Dedifferentiated amniotic fluid mesenchymal stem cell (primary cell): Measurements from ENCODE around the gene KRT12.
"Not testable (repeated sequence)": the region's sequence is repeated elsewhere in the genome, so short reads cannot be mapped to it uniquely, and the experiment has no call there.

Experiments
- DNase-seq: peaks from one replicate; pipeline ENCODE4 v3.0.0-alpha.2; 2016; ENCODE audit errors: extremely low spot score

The KRT12 gene

DNA sequence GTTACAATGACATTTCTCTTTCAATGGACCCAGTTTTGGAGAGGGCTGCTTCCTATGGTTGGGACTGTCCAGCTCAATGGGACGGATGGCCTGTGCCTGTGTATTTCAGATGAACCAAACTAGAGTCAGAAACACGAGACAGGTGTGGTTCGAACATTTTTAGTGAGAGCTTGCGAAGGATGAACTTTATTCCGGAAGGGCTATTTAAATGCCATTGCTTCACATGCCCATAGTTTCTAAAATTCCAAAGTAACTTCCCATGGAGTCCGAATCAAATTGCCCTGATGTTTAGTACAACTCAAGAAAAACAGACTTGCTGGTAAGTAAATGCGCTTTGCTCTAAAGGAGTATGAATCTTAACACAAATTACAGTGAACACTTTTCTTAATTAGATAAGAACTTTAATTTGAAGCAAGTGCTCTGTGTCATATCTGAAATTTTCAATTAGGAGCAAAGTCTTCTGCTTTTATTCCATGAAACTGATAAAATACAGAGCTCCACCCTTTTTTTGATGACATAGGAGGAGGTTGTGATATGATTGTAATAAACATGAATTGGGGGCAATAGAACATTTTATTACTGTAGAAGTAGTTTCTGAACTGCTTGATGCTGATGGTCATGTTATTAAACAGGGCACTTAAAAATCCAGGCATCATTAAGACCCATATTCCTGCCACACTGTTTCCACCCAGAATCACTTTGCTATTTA, 16.8 kb upstream of the KRT12 start:
- DNase-seq = no peak

DNA sequence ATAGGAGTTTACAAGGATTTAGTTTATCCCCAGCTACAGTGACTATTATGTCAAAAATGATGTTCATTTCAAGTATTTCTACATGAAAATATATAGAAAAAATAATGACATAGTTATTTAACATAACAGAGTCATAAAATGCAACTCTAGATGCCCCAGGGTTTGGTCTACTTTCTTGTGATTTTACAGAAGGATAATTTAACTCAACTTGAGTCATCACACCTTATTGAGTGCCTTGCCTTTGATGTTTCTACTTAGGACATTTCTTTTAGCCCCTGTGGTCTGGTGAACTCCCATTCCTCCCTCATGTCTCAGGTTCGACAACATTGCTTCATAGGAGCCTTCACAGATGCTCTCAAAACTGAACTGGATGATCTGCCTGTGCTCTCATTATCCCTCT, 16.0 kb upstream of the KRT12 start:
- no peak for DNase-seq

DNA sequence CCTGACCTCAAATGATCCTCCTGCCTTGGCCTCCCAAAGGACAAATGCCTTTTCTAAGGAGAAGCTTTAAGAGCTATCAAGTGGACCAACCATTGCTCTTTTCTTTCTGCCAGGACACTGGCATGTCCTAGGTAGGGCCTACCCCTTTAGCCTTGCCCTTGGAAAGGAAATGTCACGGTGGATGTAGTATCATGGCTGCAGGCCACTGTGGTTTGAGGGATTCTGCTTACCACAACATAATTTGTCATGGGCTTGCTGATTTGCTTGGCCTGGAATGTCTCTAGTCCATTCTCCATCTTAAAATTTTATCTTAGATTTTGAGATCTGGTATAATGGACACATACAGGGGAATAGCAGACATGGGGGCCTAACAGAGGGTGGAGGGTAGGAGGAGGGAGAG, 12.0 kb upstream of the KRT12 start:
- no peak for DNase-seq

DNA sequence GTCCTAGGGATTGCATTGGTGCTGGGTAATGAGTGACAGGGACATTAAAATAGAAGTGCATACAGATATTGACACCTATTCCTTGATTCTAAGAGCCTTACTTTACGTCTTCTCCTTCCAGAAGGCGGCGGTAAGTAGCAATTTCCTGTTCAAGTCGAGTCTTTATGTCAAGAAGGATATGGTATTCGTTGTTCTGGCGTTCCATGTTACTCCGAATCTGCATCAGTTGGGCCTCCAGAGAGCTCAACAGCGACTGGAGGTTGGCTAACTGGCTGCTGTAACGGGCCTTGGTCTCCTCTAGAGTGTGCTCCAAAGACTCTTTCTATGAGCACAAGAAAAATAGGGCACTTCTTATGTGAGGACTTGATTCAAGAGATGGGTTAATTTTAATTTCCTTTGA, 11.0 kb upstream of the KRT12 start:
- no peak for DNase-seq

DNA sequence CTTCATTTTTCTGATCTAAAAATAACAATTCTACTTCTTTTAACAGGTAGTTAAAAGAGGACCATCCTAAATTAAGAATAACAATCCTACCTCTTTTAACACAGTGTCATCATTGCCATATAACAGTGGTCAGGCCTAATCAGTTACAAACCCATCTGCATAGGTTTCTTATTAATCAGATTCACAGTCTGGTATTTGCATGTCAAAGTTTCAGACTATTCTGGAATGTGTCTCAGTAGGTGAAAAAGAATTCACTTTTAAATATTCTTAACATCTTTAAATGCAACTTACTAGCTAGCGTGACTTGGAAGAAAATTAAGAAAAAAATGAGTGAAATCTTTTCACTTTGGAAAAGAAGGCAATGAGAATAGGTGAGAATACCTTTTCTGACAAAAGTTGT, 6.8 kb upstream of the KRT12 start:
- no peak for DNase-seq

DNA sequence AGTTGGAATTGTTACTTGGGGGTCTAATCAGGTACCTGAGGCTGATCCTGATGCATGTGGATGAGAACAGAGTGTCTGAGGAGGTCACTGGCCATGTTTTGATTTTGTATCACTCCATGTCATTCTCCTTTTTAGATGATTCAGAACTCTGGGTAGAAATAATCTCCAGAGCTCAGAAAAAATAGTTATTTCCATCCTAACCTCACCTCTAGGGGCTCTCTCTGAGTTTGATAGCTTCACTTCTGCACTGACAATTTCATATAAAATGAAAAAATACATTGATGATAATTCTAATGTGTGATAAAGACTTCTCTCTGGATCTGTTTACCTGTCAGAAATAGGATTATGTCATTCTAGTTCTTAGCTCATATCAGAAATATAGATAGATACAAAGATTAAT, 6.2 kb upstream of the KRT12 start:
- DNase-seq = no peak

DNA sequence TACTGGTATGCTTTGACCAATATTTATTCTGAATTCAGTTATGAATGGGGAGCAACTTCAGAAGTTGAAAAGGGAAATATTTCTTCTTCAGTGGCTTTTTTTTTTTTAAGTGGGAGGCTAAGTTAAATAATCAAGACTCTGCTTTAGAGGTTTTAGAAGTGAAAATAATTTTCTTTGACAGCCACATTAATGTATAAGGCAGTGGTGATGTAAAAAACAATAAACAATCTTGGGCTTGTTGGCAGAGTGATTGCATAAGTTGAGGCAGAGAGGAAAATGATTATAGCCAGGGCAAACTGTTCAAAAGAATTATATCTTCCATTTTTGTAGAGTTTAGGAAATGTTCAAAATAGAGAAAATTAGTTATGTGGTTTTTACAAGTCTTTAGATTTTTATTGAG, 5.4 kb upstream of the KRT12 start:
- no peak for DNase-seq

DNA sequence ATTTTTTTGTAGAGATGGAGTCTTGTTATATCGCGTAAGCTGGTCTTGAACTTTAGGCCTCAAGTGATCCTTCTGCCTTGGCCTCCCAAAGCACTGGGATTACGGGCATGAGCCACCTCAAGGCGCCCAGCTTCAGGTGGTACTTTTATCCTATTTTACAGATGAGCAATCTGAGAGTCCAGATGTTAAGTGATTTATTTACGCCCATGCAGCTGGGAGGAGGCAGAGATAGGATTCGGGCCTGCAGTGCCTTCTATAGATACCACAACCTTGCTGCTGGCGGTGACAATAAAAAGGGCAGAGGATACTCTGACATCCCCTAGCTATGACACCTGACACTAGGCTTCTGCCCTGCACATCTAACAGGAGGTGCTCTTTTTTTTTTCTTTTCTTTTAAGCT, 4.3 kb upstream of the KRT12 start:
- DNase-seq = no peak

DNA sequence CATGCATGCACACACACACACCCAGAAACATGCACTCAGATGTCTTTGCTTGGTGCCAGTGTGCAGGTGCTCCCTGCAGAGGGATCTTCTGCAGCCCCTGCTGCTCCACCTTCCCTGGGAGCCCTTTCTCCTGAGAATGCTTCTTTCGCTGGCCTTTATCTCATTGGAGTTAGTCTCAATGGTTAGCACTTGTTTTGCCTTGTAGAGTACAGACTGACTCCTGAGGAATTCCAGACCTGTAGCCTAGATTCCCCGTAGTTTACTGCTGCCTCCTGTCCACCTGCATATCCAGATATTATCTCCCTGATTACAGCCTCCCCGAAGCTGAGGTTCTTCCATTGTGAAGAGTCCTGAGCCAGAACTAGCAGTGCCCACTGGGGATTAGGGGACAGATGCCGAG, 3.1 kb upstream of the KRT12 start:
- DNase-seq = no peak

DNA sequence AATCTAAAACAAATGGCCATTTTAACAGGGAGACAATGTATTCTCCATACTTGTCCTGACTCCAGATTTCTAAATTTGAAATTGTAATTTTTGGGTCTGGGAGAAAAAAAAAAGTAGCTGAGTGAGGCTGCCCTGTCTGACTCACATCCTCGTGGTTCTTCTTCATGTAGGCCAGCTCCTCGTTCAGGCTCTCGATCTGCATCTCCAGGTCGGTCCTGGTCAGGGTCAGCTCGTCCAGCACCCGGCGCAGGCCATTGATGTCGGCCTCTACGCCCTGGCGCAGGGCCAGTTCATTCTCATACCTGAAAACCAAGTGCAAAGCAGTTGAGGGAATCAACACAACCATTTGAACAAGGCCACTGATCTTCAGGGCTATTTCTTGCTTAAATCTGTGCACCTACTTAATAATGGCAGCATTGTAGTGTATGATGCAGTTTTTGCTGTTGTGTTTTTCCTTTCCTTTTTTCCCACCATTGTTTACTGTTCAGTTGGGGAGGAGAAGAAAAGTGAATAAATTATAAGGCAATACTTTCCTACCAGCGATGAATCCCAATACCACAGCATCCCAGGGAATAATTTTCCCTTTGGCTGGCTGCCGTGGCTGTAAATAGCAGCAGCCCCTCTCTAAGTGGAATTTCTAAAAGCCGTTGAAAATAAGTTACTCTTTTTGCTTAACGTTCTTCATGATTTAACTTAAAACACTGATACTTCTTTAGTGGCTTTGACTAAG, 2.2 kb downstream of the KRT12 start:
- DNase-seq = no peak

DNA sequence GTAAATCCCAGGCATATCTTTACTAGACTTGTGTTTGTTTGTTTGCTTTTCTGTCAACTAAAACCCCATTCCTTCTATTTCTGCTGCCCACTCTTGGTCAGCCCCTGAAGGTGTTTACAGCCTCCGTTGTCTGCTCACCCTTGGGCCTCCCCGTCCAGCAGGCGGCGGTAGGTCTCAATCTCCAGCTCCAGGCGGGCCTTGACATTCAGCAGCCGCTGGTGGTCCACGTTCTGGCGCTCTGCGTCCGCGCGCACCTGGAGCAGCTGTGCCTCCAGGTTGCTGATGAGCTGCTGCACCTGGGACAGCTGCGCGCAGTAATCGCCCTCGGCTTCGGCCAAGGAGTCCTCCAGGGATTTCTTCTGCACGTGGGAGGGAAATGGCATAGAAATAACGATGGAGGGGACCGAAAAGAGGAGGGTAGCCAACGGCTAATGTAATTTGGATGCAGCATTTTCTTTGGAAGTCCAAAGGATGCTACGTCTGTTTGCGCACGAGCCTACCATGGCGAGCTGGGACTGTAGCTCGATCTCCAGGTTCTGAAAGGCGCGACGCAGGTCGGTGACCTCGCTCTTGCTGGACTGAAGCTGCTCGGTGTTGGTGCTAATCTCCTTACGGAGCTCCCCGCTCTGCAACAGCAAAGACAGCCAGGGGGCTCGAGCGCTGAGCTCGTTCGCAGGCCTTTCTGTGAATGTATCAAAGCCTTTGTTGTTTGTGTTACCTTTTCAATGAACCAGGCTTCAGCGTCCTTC, 3.9 kb downstream of the KRT12 start:
- no peak for DNase-seq

DNA sequence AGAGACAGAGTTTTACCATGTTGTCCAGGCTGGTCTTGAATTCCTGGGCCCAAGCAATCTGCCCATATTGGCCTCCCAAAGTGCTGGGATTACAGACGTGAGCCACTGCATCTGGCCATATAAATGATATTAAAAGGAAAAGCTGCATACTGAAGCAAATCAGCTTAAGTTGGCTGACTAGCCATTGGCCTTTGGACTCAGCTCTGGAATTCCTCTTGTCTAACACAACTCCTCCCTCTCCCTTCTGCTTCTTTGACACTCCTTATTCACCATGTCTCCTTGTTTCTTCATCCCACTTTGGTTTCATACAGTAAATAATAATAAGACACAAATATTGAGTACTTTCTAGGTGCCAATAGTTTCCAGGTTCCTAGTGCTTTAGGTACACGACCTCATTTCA, 7.5 kb downstream of the KRT12 start:
- no peak for DNase-seq

DNA sequence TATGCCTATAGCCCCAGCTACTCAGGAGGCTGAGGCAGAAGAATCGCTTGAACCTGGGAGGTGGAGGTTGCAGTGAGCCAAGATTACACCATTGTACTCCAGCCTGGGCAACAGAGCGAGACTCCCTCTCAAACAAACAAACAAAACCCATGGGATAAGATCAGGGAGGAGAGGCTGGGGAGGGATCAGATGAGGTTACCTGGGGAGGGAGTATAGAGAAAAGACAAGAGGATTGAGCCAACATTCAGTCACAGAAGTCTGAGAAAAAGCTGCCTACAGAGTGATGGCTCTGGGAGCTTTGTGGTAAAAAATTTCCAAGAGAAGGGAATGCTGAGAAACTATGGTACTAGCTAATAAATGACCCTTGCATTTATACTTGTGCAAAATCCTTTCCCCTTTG, 8.4 kb downstream of the KRT12 start:
- DNase-seq = not testable (repeated sequence)

DNA sequence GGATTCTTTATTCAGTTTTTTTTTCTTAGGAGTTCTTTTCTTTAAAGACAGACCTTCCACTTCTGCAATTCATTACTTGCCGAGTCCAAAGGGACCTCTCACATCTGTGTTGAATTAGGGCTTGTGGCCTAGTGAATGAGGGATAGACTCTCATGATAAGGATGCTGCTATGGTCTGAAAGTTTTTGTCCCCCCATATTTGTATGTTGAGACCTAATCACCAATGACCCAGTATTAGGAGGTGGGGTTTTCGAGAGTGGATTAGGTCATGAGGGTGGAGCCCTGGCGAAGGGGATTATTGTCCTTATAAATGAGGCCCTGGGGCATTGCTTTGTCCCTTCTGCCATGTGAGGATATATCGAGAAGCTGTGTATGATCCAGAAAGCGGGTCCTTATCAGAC, 9.5 kb downstream of the KRT12 start:
- DNase-seq = peak; percentile 53

DNA sequence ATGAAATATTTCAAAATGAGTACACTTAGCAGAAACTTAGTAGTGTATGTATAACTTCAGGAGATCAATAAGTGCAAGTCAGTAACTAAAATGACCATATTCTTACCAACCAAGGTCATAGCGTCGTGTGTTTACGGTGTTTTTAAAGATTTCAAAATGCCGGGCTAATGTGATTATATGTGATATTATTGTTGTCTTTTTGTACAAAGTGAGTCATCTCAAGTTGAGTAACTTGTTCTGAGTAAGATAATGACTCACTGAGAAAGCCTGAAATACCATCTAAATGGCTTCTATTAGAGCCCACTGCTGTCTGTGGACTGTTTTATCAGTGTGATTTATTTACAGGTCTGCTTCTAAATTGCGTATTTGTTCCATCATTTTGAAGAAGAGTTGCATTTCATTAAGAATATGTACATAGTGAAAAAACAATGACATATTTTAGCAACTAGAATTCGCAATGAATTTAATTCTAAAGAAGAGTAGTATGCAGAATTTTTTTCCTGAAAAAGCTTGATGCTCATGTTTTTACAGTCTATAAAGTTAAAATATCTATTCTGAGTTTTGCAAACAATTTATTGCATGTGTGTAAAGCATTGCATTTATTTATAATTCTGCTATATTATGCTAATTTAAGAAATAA, 12.7 kb downstream of the KRT12 start:
- DNase-seq = peak; percentile 87

DNA sequence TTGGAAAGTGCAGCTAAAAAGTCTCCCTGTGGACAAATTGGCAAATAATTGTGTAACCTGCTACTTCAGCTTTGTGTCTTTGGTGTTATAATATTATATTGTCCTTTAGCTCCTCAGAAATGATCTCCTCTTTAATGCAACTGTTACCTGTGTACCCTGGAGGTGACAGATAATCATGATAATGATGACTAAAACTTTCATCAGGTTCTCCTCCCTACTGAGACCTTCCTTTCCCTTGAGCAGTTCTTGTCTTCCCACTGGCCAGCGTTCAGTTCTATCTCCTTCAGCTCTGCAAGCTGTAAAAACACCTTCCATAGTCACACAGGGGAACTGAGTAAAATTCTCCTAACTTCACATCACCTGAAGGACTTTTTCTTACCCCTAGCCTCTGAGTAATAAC, 14.7 kb downstream of the KRT12 start:
- no peak for DNase-seq

DNA sequence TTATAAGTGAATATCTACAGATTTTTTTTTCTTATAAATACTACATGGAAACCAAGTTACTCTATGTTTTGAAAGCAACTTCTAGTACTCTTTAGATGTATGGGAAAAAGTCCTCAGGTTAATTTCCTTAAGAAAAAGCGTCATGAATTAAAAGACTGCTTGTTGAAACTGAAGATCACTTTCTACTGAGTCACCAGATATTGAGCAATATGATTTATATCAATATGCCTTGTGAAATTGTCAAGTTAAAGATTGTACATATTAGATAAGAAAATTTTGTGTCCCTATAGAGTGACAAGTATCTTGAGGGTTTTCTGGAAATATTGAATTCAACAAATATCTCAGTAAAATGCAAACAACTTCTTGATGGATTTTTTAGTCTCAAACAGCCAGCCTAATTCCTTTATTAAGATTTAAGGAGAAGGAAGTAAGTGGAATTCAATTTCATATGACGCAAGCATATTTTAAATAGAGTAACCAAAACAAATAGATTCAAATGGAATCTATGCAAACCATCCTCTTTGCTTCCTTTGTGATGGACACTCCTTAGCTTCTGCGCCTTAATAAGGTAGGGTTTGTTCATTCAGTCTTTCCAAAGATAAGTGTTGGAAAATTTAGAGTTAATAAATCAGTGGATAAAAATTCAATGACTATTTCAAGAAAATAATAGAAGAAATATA, 16.6 kb downstream of the KRT12 start:
- no peak for DNase-seq

DNA sequence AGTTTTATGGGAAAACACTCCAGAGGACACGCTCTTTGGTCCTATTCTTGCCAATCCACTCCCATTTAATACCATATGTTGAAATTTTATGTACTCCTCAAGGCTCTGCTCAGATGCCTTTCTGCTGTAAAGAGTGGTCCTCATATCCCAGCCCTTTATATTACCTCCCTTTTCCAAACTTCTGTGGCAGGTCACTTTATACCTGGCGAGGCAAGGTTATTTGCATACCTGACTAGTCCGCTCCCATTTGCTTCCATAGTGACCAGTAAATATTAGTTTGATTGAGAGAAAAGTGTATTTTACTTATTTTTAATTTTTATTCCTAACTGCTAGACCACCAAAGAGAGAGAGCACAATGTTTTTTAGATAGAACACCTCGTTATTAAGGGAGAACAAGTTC, 17.3 kb downstream of the KRT12 start:
- DNase-seq = no peak

DNA sequence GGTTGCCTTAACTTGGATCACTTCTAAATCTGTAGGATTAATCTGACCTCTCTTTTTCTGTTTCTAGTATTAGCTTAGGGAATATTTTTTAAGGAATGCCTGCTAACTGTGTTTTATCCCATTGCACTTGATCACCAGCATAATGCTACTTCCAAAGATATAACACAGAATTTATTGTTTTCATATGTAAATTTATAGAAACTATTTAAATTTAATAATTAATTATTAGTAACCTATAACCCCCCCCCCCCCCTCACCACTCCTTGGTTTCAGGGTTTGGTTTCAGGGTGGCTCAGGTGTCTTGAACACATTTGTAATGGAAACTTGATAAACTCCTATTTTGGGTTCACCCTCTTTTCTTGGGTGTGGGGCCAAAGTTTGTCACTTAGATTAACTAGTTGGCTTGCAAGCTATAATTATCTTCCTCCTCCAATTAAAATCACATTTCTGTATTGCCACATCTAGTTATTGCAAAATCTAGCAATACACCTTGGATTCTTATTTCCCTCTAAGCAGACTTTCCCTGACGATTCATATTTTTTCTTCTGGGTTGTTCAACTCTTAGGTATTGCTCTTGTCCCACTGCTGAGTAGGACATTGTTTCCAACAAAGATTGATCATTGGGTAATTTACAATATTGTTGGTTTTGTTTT, 18.3 kb downstream of the KRT12 start:
- no peak for DNase-seq

DNA sequence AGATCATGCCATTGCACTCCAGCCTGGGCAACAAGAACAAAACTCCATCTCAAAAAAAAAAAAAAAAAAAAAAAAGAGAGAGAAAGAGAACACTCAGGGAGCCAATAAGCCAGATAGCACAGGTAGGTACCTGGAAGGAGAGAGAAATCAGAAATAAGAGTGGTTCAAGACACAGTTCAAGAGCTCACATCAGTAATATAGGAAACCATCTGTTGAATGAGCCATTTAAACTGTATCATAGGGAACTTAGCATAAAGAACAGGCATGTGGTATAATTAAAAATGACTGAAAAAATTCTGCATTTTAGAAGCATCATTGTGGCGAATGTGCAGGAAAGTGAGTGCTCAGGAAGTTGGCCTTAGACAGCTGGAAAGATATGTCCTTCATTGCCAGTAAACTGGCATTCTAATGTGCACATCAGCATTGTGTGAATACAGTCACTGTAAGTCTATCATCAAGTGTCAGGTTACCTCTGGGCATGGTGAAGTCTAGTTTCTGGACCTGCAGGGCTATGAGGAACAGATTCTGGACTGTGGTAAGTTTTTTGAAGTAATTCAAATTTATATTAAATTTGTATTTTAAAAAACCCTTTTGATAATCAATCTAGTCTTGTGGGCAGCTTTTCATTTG, 20.4 kb downstream of the KRT12 start:
- no peak for DNase-seq

DNA sequence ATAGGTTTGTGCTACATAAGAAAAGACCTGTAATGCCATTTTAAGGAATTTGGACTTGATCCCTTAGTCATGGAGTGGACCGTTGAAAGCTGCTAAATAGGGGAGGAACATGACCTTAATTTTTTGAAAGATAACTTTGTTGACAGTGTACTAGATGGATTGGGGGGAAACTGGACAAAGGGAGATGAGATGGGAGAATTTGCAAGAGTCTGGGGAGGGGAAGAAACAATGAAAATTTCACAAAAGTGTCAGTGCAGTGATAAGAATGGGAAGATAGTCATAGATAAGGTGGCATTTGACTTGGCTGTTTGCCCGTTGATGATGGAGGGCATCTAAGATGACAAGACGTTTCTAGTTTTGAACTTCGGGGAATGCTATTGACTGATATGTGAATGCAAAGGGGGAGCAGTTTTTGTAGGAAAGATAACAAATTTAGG, 22.3 kb downstream of the KRT12 start:
- DNase-seq = no peak
